ENCODE data around the gene PIGS. TPM values are rescaled to one million over a fixed set of nuclear protein-coding genes. Genes with fewer than 3 reads are reported as not detected.

Gene PIGS
- total and polyA plus RNA-seq, 2 donors (not counting 1 experiment from before 2014, with no cell fraction given), result 44.1 to 55.1 TPM

- Mint-ChIP-seq H3K4me1 (no peaks in the 10 kb centered on the region), H3K4me3 (no peak overlapping the region)
- peaks cover 0 to 28% (median 5%) of the 10 kb centered on the region in 4 experiments for H3K27me3 ChIP-seq (replicated peaks in 1 of 4; ENCODE audit: control extremely low read depth in 1 of 4, control insufficient read depth in 3 of 4, insufficient read depth in 4 of 4, low read length in 3 of 4)
Observed at GRCh38 chr17:28508211-28508724, 63.1 kb downstream of the PIGS start.

More at GRCh38 chr17:28508211-28508724, 63.1 kb downstream of the PIGS start:
- peaks cover 28% of the 10 kb centered on the region for H3K27me3 Mint-ChIP-seq
- no peak overlapping the region for H2AFZ ChIP-seq (ENCODE audit: insufficient read depth, low read depth, low read length, poor library complexity, severe bottlenecking)
- no peaks in the 10 kb centered on the region for H3K36me3 ChIP-seq (replicated peaks in 1 of 2; ENCODE audit: control extremely low read depth in 1 of 2, control insufficient read depth in 1 of 2, extremely low read depth in 1 of 2, insufficient read depth in 2 of 2, low read length in 1 of 2)
- no peak overlapping the region for H3K4me2 ChIP-seq (replicated peaks; ENCODE audit: low read depth, low read length, poor library complexity, severe bottlenecking)
- no peaks in the 10 kb centered on the region for H3K9me3 Mint-ChIP-seq (ENCODE audit: insufficient read depth)
- WGBS (ENCODE audit: insufficient coverage), result 89% methylated on average over 11 of the region's 11 CpGs
- no peak overlapping the region for H3K4me3 ChIP-seq (ENCODE audit: control extremely low read depth in 1 of 5, extremely low read depth in 1 of 5, insufficient read depth in 1 of 5, low read depth in 2 of 5, low read length in 4 of 5)
- TF ChIP-seq CTCF (IDR thresholded peaks at IDR 0.05), result no peak
- no peak for TF ChIP-seq EZH2 (IDR thresholded peaks at IDR 0.05; ENCODE audit: borderline replicate concordance, insufficient read depth, low read depth, low read length, poor library complexity, severe bottlenecking)
- no peaks in the 10 kb centered on the region for H3K9me3 ChIP-seq (ENCODE audit: control extremely low read depth in 1 of 3, control insufficient read depth in 2 of 3, insufficient read depth in 1 of 3, low read length in 2 of 3)
- H3K27ac ChIP-seq (ENCODE audit: low read length in 2 of 2), result no peak overlapping the region
- H3K4me1 ChIP-seq (ENCODE audit: control insufficient read depth in 2 of 2, insufficient read depth in 2 of 2, low read length in 2 of 2), result no peaks in the 10 kb centered on the region
- no peak overlapping the region for H3K9ac ChIP-seq (ENCODE audit: low read length)
- intact Hi-C loops (cut with micrococcal nuclease), result no loop called here
- H3K27ac Mint-ChIP-seq, result no peak overlapping the region
- H4K20me1 ChIP-seq (ENCODE audit: control insufficient read depth, insufficient read depth, low read length, poor library complexity, severe bottlenecking), result no peaks in the 10 kb centered on the region
- ChIA-PET CTCF (no interaction called here), POLR2A (no interaction called here)
- no peak for ATAC-seq (ENCODE audit: low read depth)
- no peaks in the 10 kb centered on the region for H3K79me2 ChIP-seq (ENCODE audit: control insufficient read depth, insufficient read depth, low read length)
- no peak for DNase-seq
